Fibroblast of lung (primary cell): ENCODE results near the gene ATXN2. TPM values are rescaled to one million over a fixed set of nuclear protein-coding genes. Genes with fewer than 3 reads are reported as not detected.

Experiments
- DNase-seq, 2 donors: peaks; one replicate each; pipeline versions ENCODE4 v3.0.0 to v3.0.0-alpha.2; 2010; ENCODE audit warnings: low read depth in 2 of 2
- H2AFZ ChIP-seq: 2 replicates; pipeline ENCODE4 v1.5.1; 2012; ENCODE audit warnings: low read length, control low read depth, inconsistent platforms
- H3K27ac ChIP-seq: 2 replicates; pipeline ENCODE4 v1.5.1; 2011; ENCODE audit warnings: low read length, control low read depth; ENCODE audit not compliant: insufficient read depth
- H3K27me3 ChIP-seq: 2 replicates; pipeline ENCODE4 v1.5.1; 2011; ENCODE audit warnings: mild to moderate bottlenecking, low read length; ENCODE audit not compliant: control insufficient read depth, insufficient read depth
- H3K36me3 ChIP-seq: 2 replicates; pipeline ENCODE4 v1.5.1; 2011; ENCODE audit warnings: low read length; ENCODE audit not compliant: control insufficient read depth, insufficient read depth
- H3K4me1 ChIP-seq: 2 replicates; pipeline ENCODE4 v1.5.1; 2011; ENCODE audit warnings: low read length; ENCODE audit not compliant: control insufficient read depth, insufficient read depth; ENCODE audit errors: extremely low read depth
- H3K4me2 ChIP-seq: 2 replicates; pipeline ENCODE4 v1.5.1; 2011; ENCODE audit warnings: low read length, control low read depth; ENCODE audit not compliant: insufficient read depth; ENCODE audit errors: extremely low read depth
- H3K4me3 ChIP-seq, 4 experiments: fragments of 200-600 bp in 1 of 4; sonication (generic) in 1 of 4; replicated peaks in 1 of 4; 2 replicates each; pipeline ENCODE4 v1.5.1; 2011 to 2016; ENCODE audit warnings: low read length in 4 of 4, low read depth in 3 of 4, mild to moderate bottlenecking in 3 of 4, control low read depth in 2 of 4, inconsistent platforms in 1 of 4, mixed read lengths in 1 of 4; ENCODE audit not compliant: insufficient read depth in 1 of 4; ENCODE audit errors: control extremely low read depth in 1 of 4
- H3K79me2 ChIP-seq: 2 replicates; pipeline ENCODE4 v1.5.1; 2012; ENCODE audit warnings: mild to moderate bottlenecking, low read length, inconsistent platforms; ENCODE audit not compliant: control insufficient read depth, insufficient read depth
- H3K9ac ChIP-seq: 2 replicates; pipeline ENCODE4 v1.5.1; 2011; ENCODE audit warnings: mild to moderate bottlenecking, low read length, control low read depth; ENCODE audit not compliant: insufficient read depth
- H3K9me3 ChIP-seq: 2 replicates; pipeline ENCODE4 v1.5.1; 2012; ENCODE audit warnings: low read depth, low read length; ENCODE audit not compliant: control insufficient read depth, insufficient read depth
- H4K20me1 ChIP-seq: 2 replicates; pipeline ENCODE4 v1.5.1; 2011; ENCODE audit warnings: low read length; ENCODE audit not compliant: control insufficient read depth, insufficient read depth; ENCODE audit errors: extremely low read depth
- EZH2 ChIP-seq: IDR thresholded peaks from 2 replicates; pipeline ENCODE4 v1.5.1; 2012; ENCODE audit warnings: low read length, control low read depth, mild to moderate bottlenecking; ENCODE audit errors: missing control alignments
- polyA plus RNA-seq, 2 donors: library from polyadenylated mRNA; depleted of rRNA in 1 of 2; stranded (reverse) in 1 of 2; unstranded in 1 of 2; fragments of >200 nt; gene quantifications; 2 replicates each; pipeline ENCODE4 v1.2.1, GENCODE V29; 2011 to 2012; ENCODE audit warnings: missing spikeins in 1 of 2
- total RNA-seq: library from RNA; depleted of rRNA; stranded (reverse); fragments of >200 nt; gene quantifications from 2 replicates; pipeline ENCODE4 v1.2.1, GENCODE V29; 2014
- TF ChIP-seq, protein P1 (sequence below), 2 donors: IDR thresholded peaks in 1 of 2; conservative IDR thresholded peaks in 1 of 2; 1 replicate in 1 of 2; 2 replicates in 1 of 2; pipeline ENCODE4 v1.5.1; 2011 to 2012; ENCODE audit warnings: low read length in 2 of 2, control low read depth in 1 of 2, inconsistent platforms in 1 of 2, low read depth in 1 of 2, mild to moderate bottlenecking in 1 of 2

Gene ATXN2
- total and polyA plus RNA-seq, 2 donors (not counting 1 experiment from before 2014, with no cell fraction given), result 25.9 to 31.2 TPM

- Histone ChIP-seq H3K9ac (peak overlapping the region; percentile 23), H3K79me2 (no peaks in the 10 kb centered on the region), H3K4me2 (no peak overlapping the region), H4K20me1 (no peaks in the 10 kb centered on the region), H3K4me3 (no peak overlapping the region), H3K36me3 (peaks cover 7% of the 10 kb centered on the region), H3K27me3 (no peaks in the 10 kb centered on the region), H2AFZ (no peak overlapping the region), H3K27ac (peak overlapping the region; percentile 43), H3K4me1 (peaks cover 13% of the 10 kb centered on the region), H3K9me3 (no peaks in the 10 kb centered on the region)
- peak in 1 of 2 donors; percentile 71 for DNase-seq
- TF ChIP-seq EZH2, result no peak
- TF ChIP-seq, protein P1, sequence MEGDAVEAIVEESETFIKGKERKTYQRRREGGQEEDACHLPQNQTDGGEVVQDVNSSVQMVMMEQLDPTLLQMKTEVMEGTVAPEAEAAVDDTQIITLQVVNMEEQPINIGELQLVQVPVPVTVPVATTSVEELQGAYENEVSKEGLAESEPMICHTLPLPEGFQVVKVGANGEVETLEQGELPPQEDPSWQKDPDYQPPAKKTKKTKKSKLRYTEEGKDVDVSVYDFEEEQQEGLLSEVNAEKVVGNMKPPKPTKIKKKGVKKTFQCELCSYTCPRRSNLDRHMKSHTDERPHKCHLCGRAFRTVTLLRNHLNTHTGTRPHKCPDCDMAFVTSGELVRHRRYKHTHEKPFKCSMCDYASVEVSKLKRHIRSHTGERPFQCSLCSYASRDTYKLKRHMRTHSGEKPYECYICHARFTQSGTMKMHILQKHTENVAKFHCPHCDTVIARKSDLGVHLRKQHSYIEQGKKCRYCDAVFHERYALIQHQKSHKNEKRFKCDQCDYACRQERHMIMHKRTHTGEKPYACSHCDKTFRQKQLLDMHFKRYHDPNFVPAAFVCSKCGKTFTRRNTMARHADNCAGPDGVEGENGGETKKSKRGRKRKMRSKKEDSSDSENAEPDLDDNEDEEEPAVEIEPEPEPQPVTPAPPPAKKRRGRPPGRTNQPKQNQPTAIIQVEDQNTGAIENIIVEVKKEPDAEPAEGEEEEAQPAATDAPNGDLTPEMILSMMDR (conservative IDR thresholded peaks at IDR 0.05 in 1 of 2, IDR thresholded peaks at IDR 0.05 in 1 of 2; ENCODE audit: low read depth in 1 of 2, low read length in 2 of 2), result peak; percentile 44 to 53
Measured at GRCh38 chr12:111642681-111643426, 43.7 kb upstream of the ATXN2 start.

DNA sequence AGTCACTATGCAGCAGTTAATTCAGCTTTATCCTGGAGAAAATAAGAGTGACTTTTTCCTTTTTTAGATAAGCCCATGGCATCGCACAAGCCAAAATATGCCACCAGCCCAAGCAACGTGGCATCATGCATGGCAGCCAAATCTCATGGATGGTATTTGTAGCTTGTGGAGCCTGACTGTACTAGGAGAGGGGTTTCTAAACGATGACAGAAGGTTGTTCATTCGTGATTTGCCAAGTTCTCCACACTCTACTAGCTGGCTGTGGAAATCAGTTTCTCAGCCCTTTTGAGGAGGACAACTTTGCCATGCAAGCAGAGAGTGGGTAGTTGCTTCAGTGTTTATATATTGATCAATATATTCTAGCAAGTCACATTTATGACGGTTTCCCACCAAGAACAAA lies 41.4 kb upstream of the ATXN2 start:
- Histone ChIP-seq H3K4me1 (peaks cover 21% of the 10 kb centered on the region), H3K4me2 (no peak overlapping the region), H3K4me3 (no peak overlapping the region), H4K20me1 (no peaks in the 10 kb centered on the region), H3K9me3 (no peaks in the 10 kb centered on the region), H3K9ac (no peak overlapping the region), H3K27me3 (no peaks in the 10 kb centered on the region), H3K27ac (no peak overlapping the region), H2AFZ (no peak overlapping the region), H3K79me2 (no peaks in the 10 kb centered on the region), H3K36me3 (peaks cover 5% of the 10 kb centered on the region)
- no peak for DNase-seq
- no peak for TF ChIP-seq EZH2
- TF ChIP-seq, protein P1 (conservative IDR thresholded peaks at IDR 0.05 in 1 of 2, IDR thresholded peaks at IDR 0.05 in 1 of 2; ENCODE audit: low read depth in 1 of 2, low read length in 2 of 2), result no peak

DNA sequence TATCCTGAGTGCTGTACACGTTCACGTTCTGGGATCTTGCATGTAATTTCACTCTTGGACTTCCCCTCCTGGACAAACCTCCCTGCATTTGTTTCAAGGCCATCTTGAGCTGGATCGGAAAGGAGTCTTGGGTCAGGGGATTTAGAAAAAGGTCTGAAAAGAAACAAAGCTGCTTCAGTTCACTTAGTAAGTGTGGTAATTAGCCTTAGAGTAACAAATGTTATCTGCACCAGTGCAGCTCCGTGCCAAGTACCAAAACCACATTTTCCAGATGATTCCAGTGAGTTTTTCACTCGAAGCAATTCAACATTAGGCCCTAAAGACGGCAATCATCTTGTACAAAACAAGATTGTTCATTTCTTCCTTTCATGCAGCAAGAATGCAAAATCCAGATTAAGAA lies 39.4 kb upstream of the ATXN2 start:
- no peak overlapping the region for H3K9ac ChIP-seq
- H3K4me1 ChIP-seq, result peaks cover 15% of the 10 kb centered on the region
- H4K20me1 ChIP-seq, result no peaks in the 10 kb centered on the region
- TF ChIP-seq, protein P1 (conservative IDR thresholded peaks at IDR 0.05 in 1 of 2, IDR thresholded peaks at IDR 0.05 in 1 of 2; ENCODE audit: low read depth in 1 of 2, low read length in 2 of 2), result no peak
- TF ChIP-seq EZH2, result no peak
- no peaks in the 10 kb centered on the region for H3K27me3 ChIP-seq
- no peak overlapping the region for H3K4me2 ChIP-seq
- peak; percentile 6 to 76 for DNase-seq
- H3K4me3 ChIP-seq, result no peak overlapping the region
- no peak overlapping the region for H3K27ac ChIP-seq
- H2AFZ ChIP-seq, result no peak overlapping the region
- H3K9me3 ChIP-seq, result no peaks in the 10 kb centered on the region
- H3K36me3 ChIP-seq, result no peaks in the 10 kb centered on the region
- H3K79me2 ChIP-seq, result no peaks in the 10 kb centered on the region
